OCI-LY7 (cell line): ENCODE data around the gene IRF2. TPM values are rescaled to one million over a fixed set of nuclear protein-coding genes. Genes with fewer than 3 reads are reported as not detected.

Source experiments
- BruUV-seq: library from RNA; stranded (reverse); fragments of 400-500 nt; replicated peaks from 2 replicates; lab custom pipeline; 2021; lab: Mats Ljungman, UMichigan
- CTCF ChIA-PET: fragments of 300-600 bp; sonication (Branson Sonifier 250); formaldehyde crosslinking; loops from one replicate; lab custom pipeline; 2022; ENCODE audit warnings: antibody characterized with exemption; ENCODE audit not compliant: unreplicated experiment; lab: Charles Lee
- POLR2A ChIA-PET: fragments of 300-600 bp; sonication (Branson Sonifier 250); formaldehyde crosslinking; loops from one replicate; lab custom pipeline; 2022; ENCODE audit warnings: antibody characterized with exemption; lab: Charles Lee
- DNase-seq: peaks from one replicate; pipeline ENCODE4 v3.0.0-alpha.2; 2015; ENCODE audit warnings: low spot score
- H2AFZ ChIP-seq: fragments of 200-600 bp; sonication (generic), shearing (Covaris generic); 2 replicates; pipeline ENCODE4 v1.6.1; 2014; ENCODE audit warnings: mild to moderate bottlenecking, antibody characterized with exemption, low read length, moderate library complexity
- H3K27ac ChIP-seq: fragments of 200-600 bp; sonication (generic); 2 replicates; pipeline ENCODE4 v1.5.1; 2014; ENCODE audit warnings: mixed run types, low read depth, mild to moderate bottlenecking, moderate library complexity, low read length, inconsistent platforms; ENCODE audit not compliant: poor library complexity, severe bottlenecking
- H3K36me3 ChIP-seq: fragments of 200-600 bp; sonication (generic); 2 replicates; pipeline ENCODE4 v1.6.1; 2014; ENCODE audit warnings: mild to moderate bottlenecking, antibody characterized with exemption, low read length, moderate library complexity, mixed read lengths; ENCODE audit not compliant: insufficient read depth
- H3K4me1 ChIP-seq: fragments of 200-600 bp; sonication (generic); 2 replicates; pipeline ENCODE4 v1.5.1; 2014; ENCODE audit warnings: mild to moderate bottlenecking, low read length; ENCODE audit not compliant: insufficient read depth, poor library complexity, severe bottlenecking
- H3K4me2 ChIP-seq: fragments of 200-600 bp; sonication (generic); 2 replicates; pipeline ENCODE4 v1.6.1; 2014; ENCODE audit warnings: mild to moderate bottlenecking, low read length
- H3K4me3 ChIP-seq: fragments of 200-600 bp; sonication (generic); 2 replicates; pipeline ENCODE4 v1.5.1; 2014; ENCODE audit warnings: mild to moderate bottlenecking, low read depth, low read length; ENCODE audit not compliant: poor library complexity, severe bottlenecking
- H3K79me2 ChIP-seq: fragments of 200-600 bp; sonication (generic); 2 replicates; pipeline ENCODE4 v1.6.1; 2016; ENCODE audit warnings: low read depth, mild to moderate bottlenecking, low read length, moderate library complexity, mixed read lengths; ENCODE audit not compliant: insufficient read depth
- H3K9me2 ChIP-seq: fragments of 200-600 bp; sonication (generic); 2 replicates; pipeline ENCODE4 v1.6.1; 2016; ENCODE audit warnings: mild to moderate bottlenecking, low read length, mixed read lengths; ENCODE audit not compliant: insufficient read depth
- H3K9me3 ChIP-seq: fragments of 200-600 bp; sonication (generic); 2 replicates; pipeline ENCODE4 v1.6.1; 2014; ENCODE audit warnings: mild to moderate bottlenecking, mixed run types, low read length, mixed read lengths
- H4K20me1 ChIP-seq: fragments of 200-600 bp; sonication (generic); 2 replicates; pipeline ENCODE4 v1.6.1; 2014; ENCODE audit warnings: mild to moderate bottlenecking, antibody characterized with exemption, low read length, moderate library complexity, mixed read lengths; ENCODE audit not compliant: insufficient read depth
- EZH2phosphoT487 ChIP-seq: fragments of 200-600 bp; sonication (generic); IDR thresholded peaks from 2 replicates; pipeline ENCODE4 v1.6.1; 2018; ENCODE audit warnings: low read depth, borderline replicate concordance, mild to moderate bottlenecking, mixed run types, antibody characterized with exemption, low read length, moderate library complexity, mixed read lengths
- intact Hi-C: fragments of 100-400 bp; cut with micrococcal nuclease; formaldehyde crosslinking; loops from one replicate; pipeline ENCODE4 v1.10.0; 2022; ENCODE audit not compliant: unreplicated experiment
- total RNA-seq, 2 experiments: library from RNA; depleted of rRNA in 1 of 2; stranded (reverse); fragments of >200 nt in 1 of 2; shearing (Covaris generic) in 1 of 2; gene quantifications; 2 replicates each; pipeline ENCODE4 v1.2.3, GENCODE V29; 2014 to 2022
- TF ChIP-seq, protein P1 (sequence below): fragments of 200-600 bp; sonication (generic); conservative IDR thresholded peaks from 2 replicates; pipeline ENCODE4 v1.5.1; 2014; ENCODE audit warnings: mild to moderate bottlenecking, antibody characterized with exemption, low read length, moderate library complexity, mixed read lengths

Gene IRF2
- total RNA-seq, 2 experiments from 2014 or later: 32.3 to 37.8 TPM

- no peaks in the 10 kb centered on the region for H3K9me2 ChIP-seq
- H3K36me3 ChIP-seq: peaks cover 3% of the 10 kb centered on the region; the same call in 1 of the 2 replicates
- TF ChIP-seq EZH2phosphoT487: no peak
- TF ChIP-seq, protein P1, sequence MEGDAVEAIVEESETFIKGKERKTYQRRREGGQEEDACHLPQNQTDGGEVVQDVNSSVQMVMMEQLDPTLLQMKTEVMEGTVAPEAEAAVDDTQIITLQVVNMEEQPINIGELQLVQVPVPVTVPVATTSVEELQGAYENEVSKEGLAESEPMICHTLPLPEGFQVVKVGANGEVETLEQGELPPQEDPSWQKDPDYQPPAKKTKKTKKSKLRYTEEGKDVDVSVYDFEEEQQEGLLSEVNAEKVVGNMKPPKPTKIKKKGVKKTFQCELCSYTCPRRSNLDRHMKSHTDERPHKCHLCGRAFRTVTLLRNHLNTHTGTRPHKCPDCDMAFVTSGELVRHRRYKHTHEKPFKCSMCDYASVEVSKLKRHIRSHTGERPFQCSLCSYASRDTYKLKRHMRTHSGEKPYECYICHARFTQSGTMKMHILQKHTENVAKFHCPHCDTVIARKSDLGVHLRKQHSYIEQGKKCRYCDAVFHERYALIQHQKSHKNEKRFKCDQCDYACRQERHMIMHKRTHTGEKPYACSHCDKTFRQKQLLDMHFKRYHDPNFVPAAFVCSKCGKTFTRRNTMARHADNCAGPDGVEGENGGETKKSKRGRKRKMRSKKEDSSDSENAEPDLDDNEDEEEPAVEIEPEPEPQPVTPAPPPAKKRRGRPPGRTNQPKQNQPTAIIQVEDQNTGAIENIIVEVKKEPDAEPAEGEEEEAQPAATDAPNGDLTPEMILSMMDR: 0 out of 2 replicates have a peak, but pooled peaks have one; percentile 16
- 0 out of 2 replicates have a peak, but pooled peaks cover 5% of the 10 kb centered on the region for H4K20me1 ChIP-seq
- no peaks in the 10 kb centered on the region for H3K9me3 ChIP-seq
- peak overlapping the region; percentile 7; the same call in 1 of the 2 replicates for H3K4me2 ChIP-seq
- intact Hi-C loops: no loop called here
- POLR2A ChIA-PET: interaction anchor here (0.6 to 3.0 kb wide), 12 partner anchors 9 to 192 kb away, joined by 3 to 12 read pairs (median 4); no protein-coding TSS in a partner anchor
- DNase-seq: peak; percentile 37
- CTCF ChIA-PET: interaction anchor here (0.6 kb wide), 1 partner anchor 20 kb away, joined by 3 read pairs; no protein-coding TSS in a partner anchor
- no peak overlapping the region for H2AFZ ChIP-seq
- peaks cover 6% of the 10 kb centered on the region for H3K4me1 ChIP-seq
- H3K4me3 ChIP-seq: no peak overlapping the region
- H3K79me2 ChIP-seq: peaks cover 20% of the 10 kb centered on the region; the same call in 1 of the 2 replicates
- no TSS peak for BruUV-seq
- no peak overlapping the region for H3K27ac ChIP-seq
Observed at GRCh38 chr4:184437565-184438265, 36.6 kb downstream of the IRF2 start.

- CTCF ChIA-PET: no interaction called here
Observed at GRCh38 chr4:184434501-184435066, 39.8 kb downstream of the IRF2 start.

More at GRCh38 chr4:184434501-184435066, 39.8 kb downstream of the IRF2 start:
- Histone ChIP-seq H3K9me2 (no peaks in the 10 kb centered on the region), H3K4me2 (no peak overlapping the region), H3K36me3 (peaks cover 3% of the 10 kb centered on the region; the same call in 1 of the 2 replicates), H3K27ac (no peak overlapping the region), H3K4me1 (peaks cover 6% of the 10 kb centered on the region), H3K4me3 (no peak overlapping the region), H4K20me1 (0 out of 2 replicates have a peak, but pooled peaks cover 5% of the 10 kb centered on the region), H3K79me2 (peaks cover 20% of the 10 kb centered on the region; the same call in 1 of the 2 replicates), H2AFZ (no peak overlapping the region), H3K9me3 (no peaks in the 10 kb centered on the region)
- no peak for DNase-seq
- BruUV-seq: no TSS peak
- TF ChIP-seq, protein P1: no peak
- no peak for TF ChIP-seq EZH2phosphoT487
- intact Hi-C loops: no loop called here
- POLR2A ChIA-PET: interaction anchor here (0.5 to 2.5 kb wide), 4 partner anchors 14 to 481 kb away, joined by 3 to 10 read pairs (median 4); no protein-coding TSS in a partner anchor
